NCI-H2029 (cell line): Measurements from ENCODE around the gene GTF2H2.
"Not testable (repeated sequence)": the region's sequence is repeated elsewhere in the genome, so short reads cannot be mapped to it uniquely, and the experiment has no call there.

ENCODE experiments used
- DNase-seq: peaks from one replicate; lab custom pipeline; 2025; lab: John Stamatoyannopoulos, UW

GTF2H2 gene

GRCh38 chr5:71067262-71067928 lies at the start of gene GTF2H2:
TSS of gene GTF2H2 (minus strand) at chr5:71067676. CDS start at chr5:71062763, 4,913 bp downstream.
- not testable (repeated sequence) for DNase-seq

- DNase-seq, result not testable (repeated sequence)
Measured at GRCh38 chr5:71109730-71110275, 42.3 kb upstream of the GTF2H2 start.

GRCh38 chr5:71099996-71100395 lies 32.5 kb upstream of the GTF2H2 start:
- DNase-seq, result not testable (repeated sequence)

GRCh38 chr5:71097930-71098203 lies 30.4 kb upstream of the GTF2H2 start:
- DNase-seq, result not testable (repeated sequence)

- DNase-seq, result not testable (repeated sequence)
Measured at GRCh38 chr5:71097173-71097929, 29.9 kb upstream of the GTF2H2 start.

GRCh38 chr5:71089773-71090172 lies 22.3 kb upstream of the GTF2H2 start:
- DNase-seq, result not testable (repeated sequence)

- DNase-seq, result not testable (repeated sequence)
Measured at GRCh38 chr5:71088754-71089153, 21.3 kb upstream of the GTF2H2 start.

- DNase-seq, result not testable (repeated sequence)
Measured at GRCh38 chr5:71086145-71086544, 18.7 kb upstream of the GTF2H2 start.

- not testable (repeated sequence) for DNase-seq
Measured at GRCh38 chr5:71084280-71085063, 17.0 kb upstream of the GTF2H2 start.

- not testable (repeated sequence) for DNase-seq
Measured at GRCh38 chr5:71082898-71083297, 15.4 kb upstream of the GTF2H2 start.

- DNase-seq, result not testable (repeated sequence)
Measured at GRCh38 chr5:71082340-71082739, 14.9 kb upstream of the GTF2H2 start.

- DNase-seq, result not testable (repeated sequence)
Measured at GRCh38 chr5:71061322-71061721, 6.2 kb downstream of the GTF2H2 start.

GRCh38 chr5:71059426-71059825 lies 8.1 kb downstream of the GTF2H2 start:
- DNase-seq, result not testable (repeated sequence)

GRCh38 chr5:71044808-71045207 lies 22.7 kb downstream of the GTF2H2 start:
- DNase-seq, result not testable (repeated sequence)

- not testable (repeated sequence) for DNase-seq
Measured at GRCh38 chr5:71044128-71044527, 23.3 kb downstream of the GTF2H2 start.

- not testable (repeated sequence) for DNase-seq
Measured at GRCh38 chr5:71031046-71031776, 36.3 kb downstream of the GTF2H2 start.

- DNase-seq, result not testable (repeated sequence)
Measured at GRCh38 chr5:71025289-71025953, 42.1 kb downstream of the GTF2H2 start, which contains the start of gene NAIP. TSS of gene NAIP (minus strand) at chr5:71025339. CDS start at chr5:71012915, 12,424 bp downstream.

GRCh38 chr5:71020643-71021042 lies 46.8 kb downstream of the GTF2H2 start:
- not testable (repeated sequence) for DNase-seq

- DNase-seq, result not testable (repeated sequence)
Measured at GRCh38 chr5:71018376-71019005, 49.0 kb downstream of the GTF2H2 start.

- no peak for DNase-seq
Measured at GRCh38 chr5:71014176-71014575, 53.3 kb downstream of the GTF2H2 start.
